Measurements from ENCODE around the gene S100A4.

Gene S100A4

DNA sequence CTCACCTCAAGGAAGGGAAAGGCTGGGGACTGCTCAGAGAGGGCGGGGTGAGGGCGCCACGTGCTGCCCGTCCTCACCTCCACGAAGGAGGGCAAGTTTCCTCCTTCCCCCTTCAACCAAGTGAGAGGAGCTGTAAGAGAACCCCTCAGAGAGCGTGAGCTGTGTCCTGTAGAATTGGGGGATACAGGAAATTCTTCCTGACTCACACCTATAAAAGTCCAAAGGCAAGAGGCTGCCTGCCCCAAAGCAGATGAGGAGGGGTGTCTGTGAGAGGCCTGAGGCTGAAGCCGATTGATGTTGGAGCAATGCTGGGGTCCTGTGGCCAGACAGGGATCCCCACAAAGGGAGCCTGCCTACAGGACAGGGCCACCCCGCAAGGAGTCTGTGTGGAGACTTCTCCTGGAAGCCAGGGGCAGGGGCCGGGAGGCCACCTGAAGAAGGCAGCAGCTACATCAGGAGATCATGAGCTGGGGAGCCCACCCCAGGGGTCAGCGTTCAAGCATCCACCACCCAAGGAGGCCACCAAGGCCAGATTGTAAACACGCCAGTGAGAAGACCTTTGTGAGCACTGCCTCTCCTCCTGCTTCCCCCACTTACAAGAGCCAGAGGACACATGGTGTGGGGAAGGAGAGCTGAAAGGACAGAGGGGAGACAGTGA, 37.6 kb downstream of the S100A4 start:
- no peak for DNase-seq (ENCODE audit: low read depth)

- no peak for DNase-seq (ENCODE audit: low read depth)
Observed at GRCh38 chr1:153506831-153507413, 38.7 kb downstream of the S100A4 start.

- DNase-seq (ENCODE audit: low read depth) = no peak
Observed at GRCh38 chr1:153506386-153506785, 39.2 kb downstream of the S100A4 start.

- DNase-seq (ENCODE audit: low read depth) = no peak
Observed at GRCh38 chr1:153505576-153505975, 40.0 kb downstream of the S100A4 start.

DNA sequence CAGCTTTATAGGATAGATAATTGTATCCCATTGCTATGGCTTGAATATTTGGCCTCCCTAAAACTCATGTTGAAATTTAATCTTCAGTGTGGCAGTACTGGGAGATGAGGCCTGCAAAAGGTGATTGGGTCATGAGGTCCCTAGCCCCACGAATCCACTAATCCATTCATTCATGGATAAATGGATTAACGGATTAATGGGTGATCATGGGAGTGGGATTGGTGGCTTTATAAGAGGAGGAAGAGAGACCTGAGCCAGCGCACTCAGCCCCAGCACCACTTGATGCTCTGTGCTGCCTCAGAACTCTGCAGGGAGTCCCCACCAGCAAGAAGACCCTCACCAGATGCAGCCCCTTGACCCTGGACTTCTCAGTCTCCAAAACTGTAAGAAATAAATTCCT, 41.8 kb downstream of the S100A4 start:
- no peak for DNase-seq (ENCODE audit: low read depth)

DNA sequence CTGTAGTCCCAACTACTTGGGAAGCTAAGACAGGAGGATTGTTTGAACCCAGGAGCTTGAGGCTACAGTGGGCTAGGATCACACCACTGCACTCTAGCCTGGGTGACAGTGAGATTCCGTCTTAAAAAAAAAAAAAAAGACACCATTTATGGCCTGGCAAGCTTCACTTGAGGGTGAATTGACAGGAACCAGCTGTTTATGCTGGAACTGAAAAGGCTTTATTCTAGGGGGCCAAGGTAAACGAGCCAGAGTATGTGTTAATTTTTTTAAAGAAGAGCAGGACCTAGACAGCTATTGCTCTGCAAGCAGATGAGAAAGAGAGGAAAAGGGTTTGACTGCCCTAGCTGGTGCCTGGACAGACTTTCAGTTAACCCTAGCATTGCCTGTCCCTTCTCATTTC, 46.9 kb downstream of the S100A4 start:
- DNase-seq (ENCODE audit: low read depth) = no peak

GRCh38 chr1:153495536-153495935, 50.1 kb downstream of the S100A4 start:
- DNase-seq (ENCODE audit: low read depth) = no peak

GRCh38 chr1:153494976-153495535, 50.5 kb downstream of the S100A4 start:
- peak; percentile 74 for DNase-seq (ENCODE audit: low read depth)
